Occipital lobe (tissue), 2 donors: ENCODE data around the gene AAGAB. TPM values are rescaled to one million over a fixed set of nuclear protein-coding genes. Genes with fewer than 3 reads are reported as not detected.
A peak's percentile ranks its signal among the peaks of the same experiment; 100 is the strongest.
"Not testable (repeated sequence)": the region's sequence is repeated elsewhere in the genome, so short reads cannot be mapped to it uniquely, and the experiment has no call there.

Source experiments
- DNase-seq: peaks from one replicate; lab custom pipeline; 2025; lab: John Stamatoyannopoulos, UW
- total RNA-seq: library from RNA; depleted of rRNA; stranded (reverse); fragments of >200 nt; gene quantifications from one replicate; pipeline ENCODE4 v1.2.3, GENCODE V29; 2014

Gene AAGAB
- 29.9 TPM for total RNA-seq

GRCh38 chr15:67254238-67255175 lies at the start of gene AAGAB, which contains the start of gene IQCH:
TSS of gene AAGAB (minus strand) at chr15:67254661. CDS start at chr15:67254631, 30 bp downstream.
TSS of gene IQCH (plus strand) at chr15:67254786. CDS start at chr15:67254897, 111 bp downstream.
- peak; percentile 97 for DNase-seq

GRCh38 chr15:67303490-67304363 lies 49.3 kb upstream of the AAGAB start:
- no peak for DNase-seq

- no peak for DNase-seq
These were observed 46.0 kb upstream of the AAGAB start for GRCh38 chr15:67300266-67301025.

- DNase-seq: no peak
These were observed 42.2 kb upstream of the AAGAB start for GRCh38 chr15:67296684-67297083.

- DNase-seq: no peak
These were observed 41.7 kb upstream of the AAGAB start for GRCh38 chr15:67296188-67296587.

- no peak for DNase-seq
These were observed 35.9 kb upstream of the AAGAB start for GRCh38 chr15:67290319-67290718.

- not testable (repeated sequence) for DNase-seq
These were observed 31.9 kb upstream of the AAGAB start for GRCh38 chr15:67286400-67286799.

GRCh38 chr15:67285625-67286024 lies 31.2 kb upstream of the AAGAB start:
- not testable (repeated sequence) for DNase-seq

GRCh38 chr15:67281714-67282113 lies 27.3 kb upstream of the AAGAB start:
- no peak for DNase-seq

GRCh38 chr15:67280217-67280616 lies 25.8 kb upstream of the AAGAB start:
- no peak for DNase-seq

- DNase-seq: no peak
These were observed 22.2 kb upstream of the AAGAB start for GRCh38 chr15:67276666-67277065.

GRCh38 chr15:67274236-67274635 lies 19.8 kb upstream of the AAGAB start:
- no peak for DNase-seq

- no peak for DNase-seq
These were observed 13.8 kb upstream of the AAGAB start for GRCh38 chr15:67267951-67268941.

GRCh38 chr15:67267440-67267839 lies 13.0 kb upstream of the AAGAB start:
- no peak for DNase-seq

GRCh38 chr15:67266870-67267269 lies 12.4 kb upstream of the AAGAB start:
- DNase-seq: no peak

- DNase-seq: no peak
These were observed 5.3 kb upstream of the AAGAB start for GRCh38 chr15:67259806-67260205.

GRCh38 chr15:67259379-67259778 lies 4.9 kb upstream of the AAGAB start:
- no peak for DNase-seq

- not testable (repeated sequence) for DNase-seq
These were observed 4.0 kb upstream of the AAGAB start for GRCh38 chr15:67258412-67258811.

- no peak for DNase-seq
These were observed 1.6 kb upstream of the AAGAB start for GRCh38 chr15:67256051-67256450.
